ENCODE results near the gene SBK3. TPM values are rescaled to one million over a fixed set of nuclear protein-coding genes. Genes with fewer than 3 reads are reported as not detected.

Gene SBK3
- total and polyA plus RNA-seq, 2 of the 8 experiments (the other 6 are each of a cell fraction or from before 2014, with no cell fraction given), result 0.76 to 1.5 TPM

GRCh38 chr19:55581145-55581822, 35.9 kb upstream of the SBK3 start:
- H3K4me1 ChIP-seq (replicated peaks in 1 of 4; ENCODE audit: control insufficient read depth in 3 of 4, insufficient read depth in 4 of 4, low read length in 3 of 4), result peaks cover 0 to 2% (median 0%) of the 10 kb centered on the region in 4 experiments; a peak in 3 of 7 replicates
- H2BK12ac ChIP-seq (ENCODE audit: low read depth, low read length), result no peak overlapping the region
- no peak overlapping the region for H3K9ac ChIP-seq (replicated peaks in 1 of 4; ENCODE audit: extremely low read depth in 1 of 4, low read depth in 3 of 4, low read length in 3 of 4)
- no peak overlapping the region for H3K14ac ChIP-seq (ENCODE audit: insufficient read length)
- H3K23ac ChIP-seq (ENCODE audit: insufficient read length), result no peak overlapping the region
- H4K91ac ChIP-seq (replicated peaks; ENCODE audit: insufficient read length, low read length), result no peak overlapping the region
- WGBS, 2 experiments (ENCODE audit: extremely low coverage in 1 of 2, insufficient coverage in 1 of 2, insufficient read length in 1 of 2, insufficient replicate concordance in 2 of 2, low coverage in 1 of 2, low lambda C conversion rate in 2 of 2, missing lambda C conversion rate in 1 of 2), result 41% methylated on average over 12 of the region's 12 CpGs; no CpG with 5 or more reads in 1 of the 2 experiments
- H2AFZ ChIP-seq (ENCODE audit: low read length), result no peak overlapping the region
- no peak overlapping the region for H2AK5ac ChIP-seq (ENCODE audit: low read depth, low read length)
- no peak overlapping the region for H3K56ac ChIP-seq (replicated peaks; ENCODE audit: insufficient read length, low read depth, low read length)
- H3K79me1 ChIP-seq (ENCODE audit: low read depth, low read length), result peaks cover 8% of the 10 kb centered on the region; the same call in 1 of the 2 replicates
- no peak overlapping the region for H3K27ac ChIP-seq (ENCODE audit: low read depth, low read length)
- H3K18ac ChIP-seq (ENCODE audit: extremely low read depth, low read length), result no peak overlapping the region; the same call in 1 of the 2 replicates
- no peaks in the 10 kb centered on the region for H3K27me3 ChIP-seq (replicated peaks in 1 of 4; ENCODE audit: control insufficient read depth in 3 of 4, extremely low read depth in 1 of 4, insufficient read depth in 3 of 4, low read length in 3 of 4)
- H3K9me3 ChIP-seq (ENCODE audit: insufficient read depth in 2 of 2, low read depth in 1 of 2, low read length in 1 of 2), result no peaks in the 10 kb centered on the region
- ChIA-PET POLR2A (ENCODE audit: partially characterized antibody) (interaction anchor here (0.6 to 2.7 kb wide), 16 partner anchors 9 to 174 kb away, joined by 3 to 27 read pairs (median 3); partner anchors contain the start of genes FIZ1, UBE2S and ZNF865), CTCF (ENCODE audit: partially characterized antibody) (interaction anchor here (0.5 to 1.4 kb wide), 7 partner anchors 16 to 665 kb away, joined by 3 to 4 read pairs (median 3); partner anchors contain the start of gene FIZ1)
- no peak overlapping the region for H2BK5ac ChIP-seq (ENCODE audit: low read depth, low read length)
- H3K79me2 ChIP-seq (ENCODE audit: control insufficient read depth in 1 of 2, insufficient read depth in 2 of 2, low read length in 2 of 2), result peaks cover 5 to 6% of the 10 kb centered on the region in 2 experiments; a peak in 3 of 4 replicates
- peak overlapping the region; percentile 71; the same call in 1 of the 2 replicates for H4K8ac ChIP-seq (ENCODE audit: extremely low read depth, insufficient read depth, low read length)
- peaks cover 13% of the 10 kb centered on the region; the same call in 1 of the 2 replicates for H3K23me2 ChIP-seq (ENCODE audit: low read depth, low read length)
- peaks cover 0 to 4% of the 10 kb centered on the region in 2 experiments for H4K20me1 ChIP-seq (replicated peaks in 1 of 2; ENCODE audit: control insufficient read depth in 1 of 2, insufficient read depth in 2 of 2, low read length in 2 of 2)
- FAIRE-seq (no peak), DNase-seq (ENCODE audit: low read depth in 1 of 2, low spot score in 2 of 2) (peak in 1 of 2 experiments; percentile 75)
- H3K4me3 ChIP-seq (ENCODE audit: extremely low read depth in 1 of 4, insufficient read depth in 2 of 4, low read depth in 3 of 4, low read length in 4 of 4), result peak overlapping the region; percentile 34 to 92 (median 60); a peak in 6 of 8 replicates
- peak overlapping the region; percentile 65 to 99 for H3K4me2 ChIP-seq (ENCODE audit: insufficient read depth in 1 of 2, low read depth in 2 of 2, low read length in 2 of 2)
- no peak overlapping the region; the same call in 1 of the 2 replicates for H2BK20ac ChIP-seq (ENCODE audit: low read length)
- peak overlapping the region; percentile 63; the same call in 1 of the 2 replicates for H2BK15ac ChIP-seq (ENCODE audit: low read length)
- H3K36me3 ChIP-seq (ENCODE audit: control insufficient read depth in 2 of 4, insufficient read depth in 4 of 4, low read length in 3 of 4), result peaks cover 7 to 23% (median 9%) of the 10 kb centered on the region in 4 experiments; a peak in 7 of 8 replicates
- peak overlapping the region; percentile 28 for H4K5ac ChIP-seq (ENCODE audit: insufficient read length, low read depth, low read length)
- no peak overlapping the region for H3K4ac ChIP-seq (replicated peaks; ENCODE audit: insufficient read length, low read depth, low read length)
- no peak overlapping the region for H2BK120ac ChIP-seq (replicated peaks; ENCODE audit: low read depth, low read length)
- TF ChIP-seq SP1 (IDR thresholded peaks at IDR 0.05; ENCODE audit: low read depth, low read length), result 0 out of 2 replicates have a peak, but pooled peaks have one; percentile 22
- TF ChIP-seq SIRT6 (IDR thresholded peaks at IDR 0.05; ENCODE audit: low read length), result no peak
- peak in 1 of 2 experiments; percentile 90; a peak in 1 of 4 replicates for TF ChIP-seq HDAC2 (IDR thresholded peaks at IDR 0.05; ENCODE audit: borderline replicate concordance in 1 of 2, low read depth in 2 of 2, low read length in 2 of 2)
- TF ChIP-seq RNF2 (IDR thresholded peaks at IDR 0.05; ENCODE audit: borderline replicate concordance, low read depth, low read length, missing control alignments, poor library complexity, severe bottlenecking), result no peak
- peak; percentile 73 for TF ChIP-seq ASH2L (IDR thresholded peaks at IDR 0.05; ENCODE audit: low read length)
- TF ChIP-seq KDM5A (IDR thresholded peaks at IDR 0.05; ENCODE audit: low read length), result 0 out of 2 replicates have a peak, but pooled peaks have one; percentile 0
- TF ChIP-seq TAF1 (IDR thresholded peaks at IDR 0.05; ENCODE audit: low read depth, low read length), result 0 out of 2 replicates have a peak, but pooled peaks have one; percentile 3
- peak; percentile 60 to 94; a peak in 3 of 4 replicates for TF ChIP-seq SIN3A (conservative IDR thresholded peaks at IDR 0.05 in 1 of 2, IDR thresholded peaks at IDR 0.05 in 1 of 2; ENCODE audit: low read depth in 1 of 2, low read length in 2 of 2)
- TF ChIP-seq KDM4A (IDR thresholded peaks at IDR 0.05; ENCODE audit: low read depth, low read length, severe bottlenecking), result no peak
